GM12891 (cell line): ENCODE measurements around the gene IGFBP5.

ENCODE experiments used
- POLR2A ChIP-seq: IDR thresholded peaks from 2 replicates; pipeline ENCODE4 v1.6.1; 2011; ENCODE audit warnings: low read depth, low read length, control low read depth
- POLR2AphosphoS5 ChIP-seq: IDR thresholded peaks from 2 replicates; pipeline ENCODE4 v1.6.1; 2011; ENCODE audit warnings: low read depth, low read length, control low read depth
- SPI1 ChIP-seq: IDR thresholded peaks from 2 replicates; pipeline ENCODE4 v1.6.1; 2011; ENCODE audit warnings: low read depth, low read length, control low read depth
- TAF1 ChIP-seq: IDR thresholded peaks from 2 replicates; pipeline ENCODE4 v1.6.1; 2011; ENCODE audit warnings: low read depth, low read length, control low read depth

GRCh38 chr2:216663846-216664245, 31.5 kb downstream of the IGFBP5 start:
- TF ChIP-seq TAF1 (no peak), POLR2AphosphoS5 (no peak), SPI1 (no peak), POLR2A (no peak)
